22Rv1 (cell line): ENCODE results near the gene SLC4A1AP.

Experiments used
- CTCF ChIP-seq: fragments of 450-650 bp; IDR thresholded peaks from 2 replicates; pipeline ENCODE4 v1.5.1; 2017; ENCODE audit warnings: mild to moderate bottlenecking
- ZFX ChIP-seq: fragments of 450-650 bp; IDR thresholded peaks from 2 replicates; pipeline ENCODE4 v1.6.1; 2017; ENCODE audit warnings: antibody characterized with exemption, borderline replicate concordance

GRCh38 chr2:27709326-27709725, 45.6 kb downstream of the SLC4A1AP start:
- no peak for TF ChIP-seq CTCF
- no peak for TF ChIP-seq ZFX
